HG03520 (cell line): ENCODE data around the gene GAS2.

Experiments
- ATAC-seq: cut with Tn5 transposase; IDR thresholded peaks from one replicate; pipeline ENCODE4 v1.9.1; 2021; ENCODE audit warnings: mild to moderate bottlenecking, moderate library complexity; ENCODE audit not compliant: unreplicated experiment

The GAS2 gene

DNA sequence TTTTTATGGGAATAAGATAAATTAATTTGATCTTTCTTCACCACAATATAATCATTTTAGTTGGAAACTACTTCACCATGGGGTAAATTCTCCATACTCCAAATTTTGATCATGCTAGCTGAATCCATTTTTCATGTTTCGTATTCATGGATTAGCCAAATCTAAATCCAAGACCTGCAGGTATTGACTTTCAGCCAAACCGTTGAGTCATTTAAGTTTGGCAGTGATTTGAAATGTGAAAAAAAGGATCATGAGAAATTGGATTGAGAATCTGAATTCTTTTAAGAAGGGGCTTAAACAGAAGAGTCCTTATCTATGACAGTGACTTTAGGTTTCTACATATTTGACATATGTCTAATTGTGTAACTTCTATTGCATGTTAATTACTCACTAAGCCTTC is 5.3 kb downstream of the GAS2 start:
- ATAC-seq = no peak

DNA sequence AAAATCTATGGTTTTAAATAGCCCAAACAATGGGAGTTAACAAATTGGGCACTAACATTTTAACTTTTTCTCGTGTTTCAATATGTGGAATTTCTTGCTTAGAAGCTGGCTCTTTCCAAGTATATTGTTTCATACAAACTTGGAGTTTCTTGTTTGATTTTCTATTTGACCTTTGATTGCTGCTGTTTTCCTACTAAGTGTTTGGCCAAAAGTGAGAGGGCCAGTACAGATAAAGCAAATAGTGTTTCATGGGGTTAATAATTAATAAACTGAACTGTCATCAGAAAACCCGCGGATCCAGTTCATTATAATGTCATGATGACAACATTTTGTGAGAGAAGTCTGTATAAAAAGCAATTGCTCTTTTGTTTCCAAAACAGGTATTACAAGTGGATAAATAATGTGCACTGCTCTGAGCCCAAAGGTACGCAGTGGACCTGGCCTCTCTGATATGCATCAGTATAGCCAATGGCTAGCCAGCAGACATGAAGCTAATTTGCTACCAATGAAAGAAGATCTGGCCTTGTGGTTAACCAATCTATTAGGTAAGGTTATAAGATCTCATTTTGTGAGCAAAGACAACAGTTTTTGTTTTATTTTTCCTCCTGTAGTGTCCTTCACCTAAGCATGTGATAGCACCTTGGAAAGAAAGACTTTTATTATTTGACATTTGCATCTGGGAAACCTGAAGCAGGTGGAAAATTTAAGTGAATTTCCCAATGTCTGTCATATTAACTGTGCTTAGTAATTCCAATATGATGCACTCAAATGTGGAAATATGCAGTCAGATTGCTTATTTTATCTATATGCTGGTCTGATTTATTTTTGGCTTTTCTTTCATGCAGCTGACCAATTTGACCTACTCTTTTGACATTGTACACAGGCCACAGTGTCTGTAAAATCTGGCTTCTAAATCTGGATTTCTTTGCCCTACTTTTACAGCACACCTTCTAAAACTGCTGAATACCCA is 8.3 kb downstream of the GAS2 start:
- no peak for ATAC-seq

DNA sequence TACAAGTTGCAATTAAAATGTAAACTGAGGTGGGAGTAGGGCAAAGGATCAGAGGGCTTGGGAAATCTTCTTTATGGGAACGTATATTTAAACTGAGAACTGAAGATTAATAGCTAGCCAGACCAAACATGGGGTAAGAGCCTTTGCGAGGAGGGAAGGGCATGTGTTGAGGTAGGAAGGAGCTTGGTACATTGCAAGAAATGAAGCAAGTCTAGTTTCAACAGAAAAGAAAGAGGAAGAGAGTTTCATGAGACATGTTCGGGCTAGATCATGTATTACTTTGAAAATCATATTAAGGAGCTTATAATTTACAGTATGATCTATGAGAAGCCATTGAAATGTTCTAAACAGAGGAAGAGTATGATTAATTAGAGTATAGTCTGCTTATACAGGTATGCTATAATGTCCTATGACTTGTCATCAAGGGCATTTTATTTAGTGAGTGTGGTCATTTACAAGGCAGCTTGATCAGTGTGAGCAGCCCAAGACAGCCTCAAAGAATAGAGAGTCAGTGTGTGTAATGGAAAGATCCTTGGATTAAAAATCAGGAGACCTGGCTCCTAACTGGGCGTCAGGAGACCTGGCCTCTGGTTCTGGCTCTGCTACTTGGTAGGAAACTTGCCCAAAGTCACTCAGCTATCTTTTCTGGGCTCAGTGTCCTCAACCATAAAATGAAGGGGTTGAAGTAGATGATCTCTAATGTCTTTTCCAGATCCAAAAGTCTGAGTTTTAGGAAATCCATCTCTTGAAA is 10.9 kb downstream of the GAS2 start:
- ATAC-seq = peak; percentile 51

DNA sequence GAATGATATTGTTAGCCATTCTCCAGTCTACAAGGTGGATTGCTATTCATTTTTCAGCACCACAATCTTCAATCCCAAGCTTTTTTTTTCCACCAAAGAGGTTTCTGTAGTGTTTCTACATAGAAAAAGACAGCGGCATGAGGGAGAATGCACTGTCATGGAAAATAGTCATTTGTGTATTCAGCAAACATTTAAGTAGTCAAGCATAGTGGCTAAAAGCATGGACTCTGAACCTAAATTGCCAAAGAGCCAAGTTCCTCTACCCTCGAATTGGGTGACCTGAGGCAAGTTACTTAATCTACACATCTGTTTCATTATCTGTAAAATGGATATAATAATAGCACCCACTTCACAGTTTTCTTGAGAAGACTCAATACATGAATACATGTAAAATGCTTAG is 14.2 kb downstream of the GAS2 start:
- ATAC-seq = no peak

DNA sequence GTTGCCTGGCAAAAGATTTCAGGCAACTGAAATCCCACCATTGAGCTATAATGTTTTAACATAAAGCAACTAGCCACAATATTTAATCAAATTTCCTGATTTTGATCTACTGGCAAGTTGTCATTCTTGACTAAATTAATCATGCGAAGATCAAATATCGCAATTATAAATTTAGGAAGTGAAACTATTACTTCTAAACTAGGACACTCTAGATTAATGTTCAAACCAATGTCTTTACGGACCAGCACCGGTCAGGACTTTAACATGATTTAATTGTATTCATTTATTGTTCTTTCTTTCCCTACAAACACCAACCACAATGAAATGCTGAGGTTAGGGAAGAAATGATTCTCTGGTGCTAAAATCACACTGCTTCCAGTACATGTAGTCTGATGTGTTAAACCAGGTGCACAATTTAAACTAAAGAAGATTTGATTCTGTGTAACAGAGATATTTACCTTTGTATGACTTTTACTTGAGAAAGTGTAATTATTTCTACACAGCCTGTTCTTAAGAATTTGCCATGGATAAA is 14.9 kb downstream of the GAS2 start:
- no peak for ATAC-seq

DNA sequence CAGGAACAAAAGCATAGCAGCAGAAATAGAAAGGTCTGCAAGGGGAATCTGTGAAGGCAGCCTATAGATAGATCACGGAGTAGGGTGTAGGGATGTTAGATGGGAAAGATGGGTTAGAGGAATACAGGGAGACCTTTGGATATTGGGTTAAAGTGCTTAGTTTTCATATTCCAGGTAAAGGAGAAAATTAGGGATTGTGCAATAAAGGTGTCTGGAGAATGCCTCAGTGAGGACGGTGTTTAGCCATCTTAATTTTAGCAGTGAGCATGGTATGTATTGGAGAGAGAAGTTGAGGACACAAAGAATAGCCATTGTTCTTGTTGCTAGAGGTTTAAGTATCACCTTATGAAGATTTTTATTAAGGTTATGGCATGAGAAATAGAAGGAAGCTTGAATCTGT is 17.7 kb downstream of the GAS2 start:
- no peak for ATAC-seq

DNA sequence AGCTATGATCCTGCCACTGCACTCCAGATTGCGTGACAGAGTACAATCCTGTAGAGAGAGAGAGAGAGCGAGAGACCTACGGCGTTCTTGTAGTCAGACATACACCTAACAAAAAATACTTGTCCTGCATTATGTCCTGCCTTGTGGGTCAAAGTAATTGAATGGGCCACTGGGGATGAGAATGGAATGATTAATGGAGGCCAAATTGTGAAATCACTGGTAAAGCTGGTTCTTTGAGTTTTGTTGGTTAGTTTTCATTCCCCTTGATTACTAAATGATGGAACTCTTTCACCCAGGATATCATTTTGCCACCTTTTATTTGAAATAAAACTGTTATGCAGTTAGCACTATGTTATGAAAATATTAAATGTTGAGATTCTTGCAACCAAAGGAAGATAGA is 18.7 kb downstream of the GAS2 start:
- no peak for ATAC-seq

DNA sequence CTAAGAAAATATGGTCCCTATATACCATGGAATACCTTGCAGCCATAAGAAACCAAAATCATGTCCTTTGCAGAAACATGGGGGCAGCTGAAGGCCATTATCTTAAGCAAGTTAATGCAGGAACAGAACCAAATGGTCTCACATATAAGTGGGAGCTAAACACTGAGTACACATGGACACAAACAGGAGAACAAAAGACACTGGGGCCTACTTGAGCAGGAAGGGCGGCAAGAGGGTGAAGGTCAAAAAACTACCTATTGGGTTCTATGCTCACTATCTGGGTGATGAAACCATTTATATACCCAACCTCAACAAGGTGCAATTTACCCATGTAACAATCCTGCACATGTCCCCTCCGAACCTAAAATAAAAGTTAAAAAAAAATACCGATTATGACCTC is 22.5 kb downstream of the GAS2 start:
- ATAC-seq = no peak

DNA sequence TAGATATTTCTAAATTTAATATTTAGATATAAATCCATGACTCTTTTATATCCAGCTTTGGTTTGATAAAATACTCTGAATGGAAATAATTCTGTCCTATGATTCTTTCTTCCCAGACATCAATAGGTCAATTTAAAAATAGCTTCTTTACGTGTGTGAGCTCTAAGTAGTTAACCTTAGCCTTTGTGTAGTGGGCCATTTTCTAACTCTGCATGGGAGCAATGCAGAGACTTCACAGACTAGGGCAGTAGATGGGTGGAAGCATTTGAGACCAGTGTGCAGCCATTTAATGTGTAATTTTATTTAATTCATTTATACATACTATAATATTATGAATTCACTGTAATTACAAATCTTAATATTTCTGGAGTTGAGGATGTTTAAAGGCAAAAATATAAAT is 23.8 kb downstream of the GAS2 start:
- ATAC-seq = no peak

DNA sequence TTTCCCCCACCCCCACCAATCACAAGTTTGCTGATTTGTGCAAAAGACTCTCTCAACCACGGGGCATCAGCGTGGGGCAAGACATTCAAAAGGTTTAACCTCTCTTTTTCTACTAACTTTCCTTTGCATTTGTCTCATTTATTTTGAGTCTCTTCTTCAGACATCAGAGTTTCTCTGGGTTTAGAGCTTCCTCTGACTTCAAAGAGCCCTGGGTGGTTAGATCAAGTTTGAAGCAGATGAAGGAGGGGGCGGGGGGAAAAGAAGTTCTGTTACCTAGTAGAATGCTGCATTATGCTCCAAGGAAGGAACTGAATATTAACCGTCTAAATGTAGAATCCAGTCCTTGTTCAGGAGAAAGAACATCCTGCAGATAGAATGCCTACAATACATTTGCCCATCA is 24.5 kb downstream of the GAS2 start:
- no peak for ATAC-seq

DNA sequence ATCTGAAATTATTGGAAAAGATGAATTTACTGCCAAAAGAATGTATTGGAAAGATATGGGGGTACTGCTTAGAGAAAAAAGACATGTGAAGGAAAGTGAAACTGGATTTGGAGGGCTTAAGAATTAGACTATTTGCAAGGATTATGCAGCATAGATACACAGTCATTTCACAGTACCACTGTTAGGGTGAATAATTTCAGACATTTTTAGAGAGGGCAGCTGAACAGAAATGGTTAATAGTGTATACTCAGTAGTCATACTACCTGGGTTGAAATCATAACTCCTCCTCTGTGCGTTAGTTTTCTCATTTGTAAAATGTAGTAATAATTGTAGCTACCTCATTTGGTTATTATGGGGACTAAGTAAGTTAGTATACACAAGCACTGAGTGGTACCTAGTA is 33.0 kb downstream of the GAS2 start:
- ATAC-seq = peak; percentile 69

DNA sequence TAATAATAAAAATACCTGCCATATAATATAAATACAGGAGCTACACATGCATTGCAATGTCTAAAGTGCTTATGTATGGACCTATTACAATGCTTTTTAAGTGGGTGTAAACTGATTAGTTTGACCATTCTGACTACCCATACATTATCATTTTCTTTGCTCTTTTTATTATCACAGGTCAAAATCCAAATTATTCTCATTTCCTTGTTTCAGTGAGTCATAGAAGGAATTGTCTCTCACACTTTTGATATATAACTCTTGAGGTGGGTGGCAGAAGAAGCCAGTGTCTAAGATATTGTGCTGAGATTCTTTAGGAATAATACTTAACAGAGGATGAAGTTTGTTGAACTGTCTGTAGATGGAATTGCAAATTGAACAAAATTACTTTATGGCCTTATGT is 35.6 kb downstream of the GAS2 start:
- ATAC-seq = no peak

DNA sequence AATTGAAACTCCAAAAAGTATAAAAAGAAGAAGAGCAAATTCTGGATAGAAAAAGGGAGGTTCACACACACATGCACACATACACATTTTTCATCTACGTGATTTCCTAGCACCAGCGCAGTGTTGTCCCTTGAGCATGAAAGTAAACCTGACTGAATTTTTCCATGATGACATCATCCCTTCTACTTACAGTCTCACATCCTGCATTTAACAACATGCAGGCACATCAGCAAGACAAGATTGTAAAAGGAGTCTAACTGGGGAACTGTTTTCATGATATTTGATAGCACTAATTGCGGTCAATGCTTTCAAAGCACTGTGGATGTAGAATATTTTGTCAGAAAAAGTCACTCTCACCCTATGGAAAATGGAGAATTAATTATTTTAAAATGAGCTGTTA is 36.6 kb downstream of the GAS2 start:
- peak; percentile 48 for ATAC-seq

DNA sequence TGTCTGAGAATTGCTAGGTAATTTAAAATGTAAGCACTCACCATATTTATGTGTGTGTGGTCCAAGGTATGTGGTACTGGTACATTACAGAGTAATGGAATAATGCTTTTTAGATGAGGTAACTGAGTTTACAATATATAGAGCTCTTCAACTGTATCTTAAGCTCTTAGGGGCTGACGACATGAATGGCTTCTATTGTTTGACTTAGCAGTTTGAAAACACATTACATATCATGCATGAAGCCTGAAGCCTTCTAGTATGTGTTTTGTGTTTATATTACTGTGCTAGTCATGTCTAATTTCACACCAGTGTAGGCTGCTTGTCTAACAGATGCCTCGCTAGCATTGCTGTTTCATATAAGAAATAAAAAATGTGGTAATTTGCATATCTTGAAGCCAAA is 37.2 kb downstream of the GAS2 start:
- no peak for ATAC-seq

DNA sequence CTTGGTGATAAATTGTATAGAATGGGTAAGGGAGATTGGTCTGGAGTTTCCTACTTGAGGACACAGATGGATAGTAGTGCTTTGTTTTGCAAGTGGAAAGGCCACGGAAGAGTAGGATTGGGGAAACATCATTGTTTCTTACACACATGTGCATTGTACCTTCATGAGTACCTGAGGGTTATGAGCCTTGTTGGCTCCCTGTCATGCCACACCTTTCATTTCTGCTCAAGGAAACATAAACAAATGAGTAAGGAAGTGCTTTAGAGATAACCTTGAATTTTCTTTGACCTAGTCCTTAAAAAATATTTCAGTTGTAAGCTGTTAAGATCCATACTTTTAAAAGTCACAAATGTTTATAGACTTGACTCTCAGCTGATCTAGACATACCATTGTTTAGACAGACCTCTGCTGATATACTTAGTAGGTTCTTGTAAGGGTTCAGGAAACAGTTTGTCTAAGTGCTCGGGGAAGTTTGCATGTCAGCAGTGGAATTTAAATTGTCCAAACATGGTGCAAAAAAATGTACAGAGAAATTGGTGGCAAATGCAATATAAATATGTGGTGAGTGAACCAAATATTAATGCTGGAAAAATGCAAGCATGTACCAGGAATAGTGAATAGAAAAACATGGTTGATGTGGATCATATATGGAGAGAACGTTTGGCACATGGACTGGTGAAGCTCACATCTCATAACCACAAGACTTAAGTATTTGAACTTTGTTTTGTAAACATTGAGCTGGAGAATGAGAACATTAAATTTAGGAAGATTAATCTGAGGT is 40.9 kb downstream of the GAS2 start:
- ATAC-seq = no peak

DNA sequence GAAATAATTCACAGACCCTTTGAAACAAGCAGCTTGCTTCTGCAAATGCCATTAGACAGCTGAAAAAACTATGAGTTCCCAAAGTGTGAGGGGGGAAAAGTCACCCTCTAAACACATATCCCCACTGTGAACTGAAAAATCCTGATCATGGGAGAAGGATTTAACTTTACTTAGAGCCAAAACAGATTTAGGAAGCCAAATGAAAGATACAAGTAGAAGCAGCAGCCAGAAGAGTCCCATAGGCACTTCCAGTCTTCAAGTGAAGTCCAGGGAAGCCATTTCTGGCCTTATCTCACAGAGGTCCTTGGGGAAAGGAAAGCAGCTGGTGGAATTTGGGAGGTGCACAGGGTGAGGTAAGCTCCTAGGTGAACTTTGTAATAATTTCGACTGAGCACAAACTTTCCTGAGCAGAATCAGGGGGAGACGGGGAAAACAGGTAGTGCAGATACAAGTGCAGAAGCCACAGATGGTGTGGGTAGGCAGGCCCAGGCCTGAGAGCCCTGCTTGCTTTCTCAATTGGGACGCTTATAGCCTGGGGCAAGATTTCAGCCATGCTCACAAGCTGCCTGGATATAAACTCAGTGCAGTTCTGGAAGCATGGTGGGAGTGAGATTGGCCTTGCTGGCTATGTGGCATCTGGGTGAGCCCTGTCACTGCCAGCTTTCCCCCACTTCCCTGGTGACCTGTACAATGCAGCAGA is 44.8 kb downstream of the GAS2 start:
- ATAC-seq = no peak

DNA sequence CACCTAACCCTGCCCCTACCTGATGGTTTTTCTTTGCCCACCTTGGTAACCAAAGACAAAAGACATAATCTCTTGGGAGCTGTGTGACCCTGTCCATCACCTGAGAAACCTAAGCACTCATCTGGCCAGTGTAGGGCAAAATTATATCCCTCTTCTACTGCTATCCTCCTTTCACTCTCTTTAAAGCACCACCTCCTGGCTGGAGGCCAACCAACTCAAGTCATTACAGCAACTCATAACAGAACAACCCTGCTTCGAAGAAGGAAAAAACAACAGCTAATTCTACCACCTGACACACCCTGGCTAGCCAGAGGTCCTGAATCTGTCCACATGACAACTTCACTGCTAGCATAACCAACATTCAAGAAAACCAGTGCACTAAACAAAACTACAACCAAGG is 45.5 kb downstream of the GAS2 start:
- no peak for ATAC-seq

DNA sequence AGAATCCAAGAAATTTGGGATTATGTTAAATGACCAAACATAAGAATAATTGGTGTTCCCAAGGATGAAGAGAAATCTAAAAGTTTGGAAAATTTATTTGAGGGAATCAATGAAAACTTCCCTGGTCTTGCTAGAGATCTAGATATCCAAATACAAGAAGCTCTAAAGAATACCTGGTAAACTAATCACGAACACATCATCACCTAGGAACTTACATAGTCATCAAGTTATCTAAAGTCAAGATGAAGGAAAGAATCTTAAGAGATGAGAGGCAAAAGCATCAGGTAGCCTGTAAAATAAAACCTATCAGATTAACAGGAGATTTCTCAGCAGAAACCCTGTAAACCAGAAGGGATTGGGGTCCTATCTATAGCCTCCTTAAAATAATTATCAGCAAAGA is 46.9 kb downstream of the GAS2 start:
- no peak for ATAC-seq

DNA sequence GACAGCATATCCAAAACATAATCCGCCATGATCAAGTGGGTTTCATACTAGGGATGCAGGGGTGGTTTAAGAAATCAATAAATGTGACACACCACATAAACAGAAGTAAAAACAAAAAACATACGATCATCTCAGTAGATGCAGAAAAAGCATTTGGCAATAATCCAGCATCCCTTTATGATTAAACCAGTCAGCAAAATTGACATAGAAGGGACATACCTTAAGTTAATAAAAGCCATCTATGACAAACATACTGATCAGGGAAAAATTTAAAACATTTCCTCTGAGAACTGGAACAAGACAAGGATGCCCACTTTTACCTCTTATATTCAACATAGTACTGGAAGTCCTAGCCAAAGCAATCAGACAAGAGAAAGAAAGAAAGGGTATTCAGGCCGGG is 49.6 kb downstream of the GAS2 start:
- ATAC-seq = no peak

DNA sequence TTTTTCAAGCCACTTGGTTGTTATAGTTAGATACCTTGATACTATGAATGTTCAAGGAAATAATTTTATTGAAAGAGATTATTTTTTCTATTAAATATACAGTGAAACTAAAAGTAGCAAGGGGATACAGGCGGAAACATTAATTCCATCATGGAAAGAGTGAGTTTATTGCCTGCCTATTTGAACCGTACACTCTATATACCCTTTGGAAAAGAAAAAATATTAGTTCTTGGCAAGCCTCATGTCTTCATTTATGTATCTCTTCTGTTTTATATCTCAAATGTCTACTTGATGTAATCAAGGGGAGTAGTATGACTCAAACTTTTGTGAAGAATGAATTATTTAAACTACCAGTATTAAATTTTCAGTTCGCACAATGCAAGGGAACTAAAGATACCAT is 54.0 kb downstream of the GAS2 start:
- no peak for ATAC-seq

DNA sequence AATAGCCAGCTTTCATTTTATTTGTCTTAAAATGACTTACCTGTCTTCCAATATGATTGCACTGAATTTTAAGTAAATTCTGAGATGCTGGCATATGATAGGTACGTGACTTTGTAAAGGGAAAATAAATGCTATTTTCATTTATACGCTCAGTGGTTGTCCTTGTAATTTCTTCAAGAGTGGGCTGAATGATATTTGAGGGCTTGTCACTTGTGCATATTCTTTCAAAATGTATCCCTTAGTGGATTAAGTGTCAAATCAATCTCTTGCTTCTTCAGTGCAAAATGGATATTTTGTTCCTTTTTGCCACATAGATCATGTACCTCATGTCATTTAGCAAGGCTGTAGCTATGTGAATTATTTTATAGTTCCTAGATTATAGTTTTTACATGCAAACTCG is 56.9 kb downstream of the GAS2 start:
- ATAC-seq = no peak
